GM23338 (cell line): Measurements from ENCODE around the gene RSL1D1. TPM values are rescaled to one million over a fixed set of nuclear protein-coding genes. Genes with fewer than 3 reads are reported as not detected.

ENCODE experiments used
- ATAC-seq: fragments of 200-7000 bp; cut with Tn5 transposase; 3 replicates; pipeline ENCODE4 v1.9.1; 2020
- DNase-seq: peaks from one replicate; pipeline ENCODE4 v3.0.0-alpha.2; 2015; ENCODE audit warnings: low spot score
- H2AFZ ChIP-seq: fragments of 200-600 bp; sonication (generic); 2 replicates; pipeline ENCODE4 v1.8.0; 2016; ENCODE audit warnings: antibody characterized with exemption, mild to moderate bottlenecking, moderate library complexity
- H3F3A ChIP-seq: fragments of 200-600 bp; sonication (generic); replicated peaks from 2 replicates; pipeline ENCODE4 v1.8.0; 2017; ENCODE audit warnings: antibody characterized with exemption, mixed run types, low read depth
- H3K27ac ChIP-seq: fragments of 200-600 bp; sonication (generic); 2 replicates; pipeline ENCODE4 v1.6.1; 2016; ENCODE audit warnings: low read depth
- H3K27me3 ChIP-seq: fragments of 200-600 bp; sonication (generic); 2 replicates; pipeline ENCODE4 v1.8.0; 2016; ENCODE audit warnings: mild to moderate bottlenecking, mixed run types, moderate library complexity; ENCODE audit not compliant: insufficient read depth
- H3K36me3 ChIP-seq: fragments of 200-600 bp; sonication (generic); 2 replicates; pipeline ENCODE4 v1.8.0; 2016; ENCODE audit warnings: mild to moderate bottlenecking; ENCODE audit not compliant: insufficient read depth
- H3K4me1 ChIP-seq: fragments of 200-600 bp; sonication (generic); 2 replicates; pipeline ENCODE4 v1.8.0; 2016; ENCODE audit warnings: mild to moderate bottlenecking, moderate library complexity; ENCODE audit not compliant: insufficient read depth
- H3K4me2 ChIP-seq: fragments of 200-600 bp; sonication (generic); 2 replicates; pipeline ENCODE4 v1.7.1; 2017; ENCODE audit warnings: mixed run types
- H3K4me3 ChIP-seq: fragments of 200-600 bp; sonication (generic); 2 replicates; pipeline ENCODE4 v1.6.1; 2016; ENCODE audit warnings: mixed run types
- H3K79me2 ChIP-seq: fragments of 200-600 bp; sonication (generic); replicated peaks from 2 replicates; pipeline ENCODE4 v1.8.0; 2017; ENCODE audit warnings: mild to moderate bottlenecking; ENCODE audit not compliant: insufficient read depth
- H3K9me2 ChIP-seq: fragments of 200-600 bp; sonication (generic); 2 replicates; pipeline ENCODE4 v1.8.0; 2017; ENCODE audit not compliant: insufficient read depth
- H4K20me1 ChIP-seq: fragments of 200-600 bp; sonication (generic); replicated peaks from 2 replicates; pipeline ENCODE4 v1.8.0; 2017; ENCODE audit warnings: mild to moderate bottlenecking; ENCODE audit not compliant: insufficient read depth
- H3K27ac Mint-ChIP-seq: 2 replicates; pipeline ENCODE4 v1.8.0; 2020; ENCODE audit warnings: inconsistent platforms, mild to moderate bottlenecking, moderate library complexity, mixed read lengths
- H3K27me3 Mint-ChIP-seq: 3 replicates; pipeline ENCODE4 v1.8.0; 2022; ENCODE audit warnings: low read depth, mild to moderate bottlenecking, moderate library complexity, mixed read lengths, inconsistent platforms; ENCODE audit not compliant: insufficient read depth, poor library complexity
- H3K36me3 Mint-ChIP-seq: 3 replicates; pipeline ENCODE4 v1.8.0; 2021; ENCODE audit warnings: low read depth, mild to moderate bottlenecking, inconsistent platforms, moderate library complexity, mixed read lengths
- H3K4me1 Mint-ChIP-seq: 3 replicates; pipeline ENCODE4 v1.8.0; 2020; ENCODE audit warnings: mild to moderate bottlenecking, inconsistent platforms, mixed read lengths
- H3K4me3 Mint-ChIP-seq: 3 replicates; pipeline ENCODE4 v1.8.0; 2021; ENCODE audit warnings: moderate library complexity, mild to moderate bottlenecking, inconsistent platforms, mixed read lengths
- H3K9me3 Mint-ChIP-seq: 3 replicates; pipeline ENCODE4 v1.8.0; 2020; ENCODE audit warnings: moderate library complexity, mild to moderate bottlenecking, inconsistent platforms, mixed read lengths
- CREB1 ChIP-seq: fragments of 250-450 bp; sonication (Bioruptor Pico); IDR thresholded peaks from 2 replicates; pipeline ENCODE4 v1.5.0; 2020; ENCODE audit warnings: low read depth, mild to moderate bottlenecking, moderate library complexity
- EZH2 ChIP-seq: fragments of 200-600 bp; sonication (generic); IDR thresholded peaks from one replicate; pipeline ENCODE4 v1.8.0; 2017; ENCODE audit warnings: antibody characterized with exemption, mild to moderate bottlenecking, low read depth; ENCODE audit not compliant: unreplicated experiment
- EZH2phosphoT487 ChIP-seq: fragments of 200-600 bp; sonication (generic); IDR thresholded peaks from one replicate; pipeline ENCODE4 v1.8.1; 2018; ENCODE audit warnings: antibody characterized with exemption; ENCODE audit not compliant: unreplicated experiment
- JUNB ChIP-seq: IDR thresholded peaks from one replicate; pipeline ENCODE4 v1.6.1; 2016; ENCODE audit warnings: antibody characterized with exemption; ENCODE audit not compliant: unreplicated experiment
- NANOG ChIP-seq: IDR thresholded peaks from 2 replicates; pipeline ENCODE4 v1.6.1; 2016; ENCODE audit warnings: antibody characterized with exemption, borderline replicate concordance
- POLR2AphosphoS5 ChIP-seq: IDR thresholded peaks from 2 replicates; pipeline ENCODE4 v1.6.1; 2016; ENCODE audit warnings: antibody characterized with exemption, low read depth
- STAT1 ChIP-seq: IDR thresholded peaks from one replicate; pipeline ENCODE4 v1.6.1; 2016; ENCODE audit warnings: antibody characterized with exemption; ENCODE audit not compliant: unreplicated experiment
- ZNF114 ChIP-seq: fragments of 250-450 bp; sonication (Bioruptor Pico); IDR thresholded peaks from 2 replicates; pipeline ENCODE4 v1.5.0; 2020; ENCODE audit warnings: mild to moderate bottlenecking, moderate library complexity
- ZNF331 ChIP-seq: fragments of 250-450 bp; sonication (Bioruptor Pico); IDR thresholded peaks from 2 replicates; pipeline ENCODE4 v1.5.0; 2020; ENCODE audit warnings: low read depth, mild to moderate bottlenecking, moderate library complexity
- polyA plus RNA-seq: library from polyadenylated mRNA; unstranded; fragments of >200 nt; fragmentation: Nextera tagmentation; extraction: Ambion mirVana; gene quantifications from 2 replicates; pipeline ENCODE4 v1.2.1, GENCODE V29; 2016
- total RNA-seq: library from RNA; depleted of rRNA; stranded (reverse); fragments of >200 nt; shearing (Covaris generic); gene quantifications from 2 replicates; pipeline ENCODE4 v1.2.3, GENCODE V29; 2014
- TF ChIP-seq, protein P1 (sequence below): fragments of 250-450 bp; sonication (Bioruptor Pico); IDR thresholded peaks from 2 replicates; pipeline ENCODE4 v1.5.0; 2020; ENCODE audit warnings: mild to moderate bottlenecking, moderate library complexity
- TF ChIP-seq, protein P2 (sequence below), 2 experiments: fragments of 200-600 bp in 1 of 2; sonication (generic) in 1 of 2; conservative IDR thresholded peaks; 2 replicates each; pipeline versions ENCODE4 v1.5.1 to v1.6.1; 2016 to 2017; ENCODE audit warnings: antibody characterized with exemption in 2 of 2, low read depth in 2 of 2, mild to moderate bottlenecking in 2 of 2, moderate library complexity in 1 of 2
- TF ChIP-seq, protein P3 (sequence below): IDR thresholded peaks from 2 replicates; pipeline ENCODE4 v1.6.1; 2016; ENCODE audit warnings: antibody characterized with exemption
- TF ChIP-seq, protein P4 (sequence below): IDR thresholded peaks from one replicate; pipeline ENCODE4 v1.6.1; 2018; ENCODE audit warnings: antibody characterized with exemption; ENCODE audit not compliant: unreplicated experiment

RSL1D1 gene
- total and polyA plus RNA-seq, 2 experiments from 2014 or later: 298 to 495 TPM

DNA sequence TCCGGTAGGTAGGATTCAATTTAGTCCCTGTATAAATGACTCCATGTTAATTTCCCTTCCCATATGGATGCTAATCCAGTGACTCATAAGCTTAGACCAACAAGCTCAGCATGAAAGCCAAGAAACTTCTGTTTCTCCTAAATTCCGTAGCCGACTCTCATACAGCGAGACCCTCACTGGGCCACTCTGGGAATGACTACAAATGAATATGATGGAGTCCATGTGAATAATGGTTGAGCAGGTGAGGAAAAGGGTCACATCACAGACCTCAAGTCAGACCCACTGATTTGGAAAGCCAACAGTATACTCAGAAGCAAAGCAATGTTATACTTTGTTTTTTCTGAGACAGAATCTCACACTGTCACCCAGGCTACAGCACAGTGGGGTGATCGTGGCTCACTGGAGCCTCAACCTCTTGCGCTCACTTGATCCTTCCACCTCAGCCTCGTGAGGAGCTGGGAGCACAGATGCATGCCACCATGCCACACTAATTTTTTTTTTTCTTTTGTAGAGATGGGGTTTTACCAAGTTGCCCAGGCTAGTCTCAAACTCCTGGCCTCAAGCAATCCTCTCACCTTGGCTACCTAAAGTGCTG is 14.6 kb downstream of the RSL1D1 start:
- peaks cover 37% of the 10 kb centered on the region for H3F3A ChIP-seq
- H3K9me2 ChIP-seq: no peaks in the 10 kb centered on the region
- H3K27me3 ChIP-seq: no peaks in the 10 kb centered on the region
- H4K20me1 ChIP-seq: peaks cover 14% of the 10 kb centered on the region
- Mint-ChIP-seq H3K27me3 (no peaks in the 10 kb centered on the region), H3K27ac (peak overlapping the region; percentile 79), H3K36me3 (peaks cover 59% of the 10 kb centered on the region), H3K4me3 (no peak overlapping the region), H3K9me3 (no peaks in the 10 kb centered on the region), H3K4me1 (peaks cover 10% of the 10 kb centered on the region; the same call in 2 of the 3 replicates)
- H3K4me3 ChIP-seq: no peak overlapping the region
- H3K4me2 ChIP-seq: no peak overlapping the region
- DNase-seq (peak; percentile 53), ATAC-seq (peak; percentile 34)
- H2AFZ ChIP-seq: no peak overlapping the region
- H3K4me1 ChIP-seq: no peaks in the 10 kb centered on the region
- H3K36me3 ChIP-seq: peaks cover 49% of the 10 kb centered on the region
- 0 out of 2 replicates have a peak, but pooled peaks cover 8% of the 10 kb centered on the region for H3K79me2 ChIP-seq
- TF ChIP-seq NANOG: no peak
- TF ChIP-seq, protein P1, sequence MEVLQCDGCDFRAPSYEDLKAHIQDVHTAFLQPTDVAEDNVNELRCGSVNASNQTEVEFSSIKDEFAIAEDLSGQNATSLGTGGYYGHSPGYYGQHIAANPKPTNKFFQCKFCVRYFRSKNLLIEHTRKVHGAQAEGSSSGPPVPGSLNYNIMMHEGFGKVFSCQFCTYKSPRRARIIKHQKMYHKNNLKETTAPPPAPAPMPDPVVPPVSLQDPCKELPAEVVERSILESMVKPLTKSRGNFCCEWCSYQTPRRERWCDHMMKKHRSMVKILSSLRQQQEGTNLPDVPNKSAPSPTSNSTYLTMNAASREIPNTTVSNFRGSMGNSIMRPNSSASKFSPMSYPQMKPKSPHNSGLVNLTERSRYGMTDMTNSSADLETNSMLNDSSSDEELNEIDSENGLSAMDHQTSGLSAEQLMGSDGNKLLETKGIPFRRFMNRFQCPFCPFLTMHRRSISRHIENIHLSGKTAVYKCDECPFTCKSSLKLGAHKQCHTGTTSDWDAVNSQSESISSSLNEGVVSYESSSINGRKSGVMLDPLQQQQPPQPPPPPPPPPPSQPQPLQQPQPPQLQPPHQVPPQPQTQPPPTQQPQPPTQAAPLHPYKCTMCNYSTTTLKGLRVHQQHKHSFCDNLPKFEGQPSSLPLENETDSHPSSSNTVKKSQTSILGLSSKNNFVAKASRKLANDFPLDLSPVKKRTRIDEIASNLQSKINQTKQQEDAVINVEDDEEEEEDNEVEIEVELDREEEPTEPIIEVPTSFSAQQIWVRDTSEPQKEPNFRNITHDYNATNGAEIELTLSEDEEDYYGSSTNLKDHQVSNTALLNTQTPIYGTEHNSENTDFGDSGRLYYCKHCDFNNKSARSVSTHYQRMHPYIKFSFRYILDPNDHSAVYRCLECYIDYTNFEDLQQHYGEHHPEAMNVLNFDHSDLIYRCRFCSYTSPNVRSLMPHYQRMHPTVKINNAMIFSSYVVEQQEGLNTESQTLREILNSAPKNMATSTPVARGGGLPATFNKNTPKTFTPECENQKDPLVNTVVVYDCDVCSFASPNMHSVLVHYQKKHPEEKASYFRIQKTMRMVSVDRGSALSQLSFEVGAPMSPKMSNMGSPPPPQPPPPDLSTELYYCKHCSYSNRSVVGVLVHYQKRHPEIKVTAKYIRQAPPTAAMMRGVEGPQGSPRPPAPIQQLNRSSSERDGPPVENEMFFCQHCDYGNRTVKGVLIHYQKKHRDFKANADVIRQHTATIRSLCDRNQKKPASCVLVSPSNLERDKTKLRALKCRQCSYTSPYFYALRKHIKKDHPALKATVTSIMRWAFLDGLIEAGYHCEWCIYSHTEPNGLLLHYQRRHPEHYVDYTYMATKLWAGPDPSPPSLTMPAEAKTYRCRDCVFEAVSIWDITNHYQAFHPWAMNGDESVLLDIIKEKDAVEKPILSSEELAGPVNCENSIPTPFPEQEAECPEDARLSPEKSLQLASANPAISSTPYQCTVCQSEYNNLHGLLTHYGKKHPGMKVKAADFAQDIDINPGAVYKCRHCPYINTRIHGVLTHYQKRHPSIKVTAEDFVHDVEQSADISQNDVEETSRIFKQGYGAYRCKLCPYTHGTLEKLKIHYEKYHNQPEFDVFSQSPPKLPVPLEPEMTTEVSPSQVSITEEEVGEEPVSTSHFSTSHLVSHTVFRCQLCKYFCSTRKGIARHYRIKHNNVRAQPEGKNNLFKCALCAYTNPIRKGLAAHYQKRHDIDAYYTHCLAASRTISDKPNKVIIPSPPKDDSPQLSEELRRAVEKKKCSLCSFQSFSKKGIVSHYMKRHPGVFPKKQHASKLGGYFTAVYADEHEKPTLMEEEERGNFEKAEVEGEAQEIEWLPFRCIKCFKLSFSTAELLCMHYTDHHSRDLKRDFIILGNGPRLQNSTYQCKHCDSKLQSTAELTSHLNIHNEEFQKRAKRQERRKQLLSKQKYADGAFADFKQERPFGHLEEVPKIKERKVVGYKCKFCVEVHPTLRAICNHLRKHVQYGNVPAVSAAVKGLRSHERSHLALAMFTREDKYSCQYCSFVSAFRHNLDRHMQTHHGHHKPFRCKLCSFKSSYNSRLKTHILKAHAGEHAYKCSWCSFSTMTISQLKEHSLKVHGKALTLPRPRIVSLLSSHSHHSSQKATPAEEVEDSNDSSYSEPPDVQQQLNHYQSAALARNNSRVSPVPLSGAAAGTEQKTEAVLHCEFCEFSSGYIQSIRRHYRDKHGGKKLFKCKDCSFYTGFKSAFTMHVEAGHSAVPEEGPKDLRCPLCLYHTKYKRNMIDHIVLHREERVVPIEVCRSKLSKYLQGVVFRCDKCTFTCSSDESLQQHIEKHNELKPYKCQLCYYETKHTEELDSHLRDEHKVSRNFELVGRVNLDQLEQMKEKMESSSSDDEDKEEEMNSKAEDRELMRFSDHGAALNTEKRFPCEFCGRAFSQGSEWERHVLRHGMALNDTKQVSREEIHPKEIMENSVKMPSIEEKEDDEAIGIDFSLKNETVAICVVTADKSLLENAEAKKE (CRISPR knock-in tag): no peak
- TF ChIP-seq ZNF331 (CRISPR knock-in tag): no peak
- TF ChIP-seq CREB1 (CRISPR knock-in tag): no peak
- no peak for TF ChIP-seq EZH2phosphoT487
- TF ChIP-seq ZNF114 (CRISPR knock-in tag): no peak
- no peak for TF ChIP-seq EZH2
- TF ChIP-seq, protein P2, sequence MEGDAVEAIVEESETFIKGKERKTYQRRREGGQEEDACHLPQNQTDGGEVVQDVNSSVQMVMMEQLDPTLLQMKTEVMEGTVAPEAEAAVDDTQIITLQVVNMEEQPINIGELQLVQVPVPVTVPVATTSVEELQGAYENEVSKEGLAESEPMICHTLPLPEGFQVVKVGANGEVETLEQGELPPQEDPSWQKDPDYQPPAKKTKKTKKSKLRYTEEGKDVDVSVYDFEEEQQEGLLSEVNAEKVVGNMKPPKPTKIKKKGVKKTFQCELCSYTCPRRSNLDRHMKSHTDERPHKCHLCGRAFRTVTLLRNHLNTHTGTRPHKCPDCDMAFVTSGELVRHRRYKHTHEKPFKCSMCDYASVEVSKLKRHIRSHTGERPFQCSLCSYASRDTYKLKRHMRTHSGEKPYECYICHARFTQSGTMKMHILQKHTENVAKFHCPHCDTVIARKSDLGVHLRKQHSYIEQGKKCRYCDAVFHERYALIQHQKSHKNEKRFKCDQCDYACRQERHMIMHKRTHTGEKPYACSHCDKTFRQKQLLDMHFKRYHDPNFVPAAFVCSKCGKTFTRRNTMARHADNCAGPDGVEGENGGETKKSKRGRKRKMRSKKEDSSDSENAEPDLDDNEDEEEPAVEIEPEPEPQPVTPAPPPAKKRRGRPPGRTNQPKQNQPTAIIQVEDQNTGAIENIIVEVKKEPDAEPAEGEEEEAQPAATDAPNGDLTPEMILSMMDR (conservative IDR thresholded peaks at IDR 0.05; ENCODE audit: low read depth in 2 of 2): no peak
- TF ChIP-seq, protein P3, sequence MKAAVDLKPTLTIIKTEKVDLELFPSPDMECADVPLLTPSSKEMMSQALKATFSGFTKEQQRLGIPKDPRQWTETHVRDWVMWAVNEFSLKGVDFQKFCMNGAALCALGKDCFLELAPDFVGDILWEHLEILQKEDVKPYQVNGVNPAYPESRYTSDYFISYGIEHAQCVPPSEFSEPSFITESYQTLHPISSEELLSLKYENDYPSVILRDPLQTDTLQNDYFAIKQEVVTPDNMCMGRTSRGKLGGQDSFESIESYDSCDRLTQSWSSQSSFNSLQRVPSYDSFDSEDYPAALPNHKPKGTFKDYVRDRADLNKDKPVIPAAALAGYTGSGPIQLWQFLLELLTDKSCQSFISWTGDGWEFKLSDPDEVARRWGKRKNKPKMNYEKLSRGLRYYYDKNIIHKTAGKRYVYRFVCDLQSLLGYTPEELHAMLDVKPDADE: no peak
- TF ChIP-seq STAT1: no peak
- TF ChIP-seq, protein P4, sequence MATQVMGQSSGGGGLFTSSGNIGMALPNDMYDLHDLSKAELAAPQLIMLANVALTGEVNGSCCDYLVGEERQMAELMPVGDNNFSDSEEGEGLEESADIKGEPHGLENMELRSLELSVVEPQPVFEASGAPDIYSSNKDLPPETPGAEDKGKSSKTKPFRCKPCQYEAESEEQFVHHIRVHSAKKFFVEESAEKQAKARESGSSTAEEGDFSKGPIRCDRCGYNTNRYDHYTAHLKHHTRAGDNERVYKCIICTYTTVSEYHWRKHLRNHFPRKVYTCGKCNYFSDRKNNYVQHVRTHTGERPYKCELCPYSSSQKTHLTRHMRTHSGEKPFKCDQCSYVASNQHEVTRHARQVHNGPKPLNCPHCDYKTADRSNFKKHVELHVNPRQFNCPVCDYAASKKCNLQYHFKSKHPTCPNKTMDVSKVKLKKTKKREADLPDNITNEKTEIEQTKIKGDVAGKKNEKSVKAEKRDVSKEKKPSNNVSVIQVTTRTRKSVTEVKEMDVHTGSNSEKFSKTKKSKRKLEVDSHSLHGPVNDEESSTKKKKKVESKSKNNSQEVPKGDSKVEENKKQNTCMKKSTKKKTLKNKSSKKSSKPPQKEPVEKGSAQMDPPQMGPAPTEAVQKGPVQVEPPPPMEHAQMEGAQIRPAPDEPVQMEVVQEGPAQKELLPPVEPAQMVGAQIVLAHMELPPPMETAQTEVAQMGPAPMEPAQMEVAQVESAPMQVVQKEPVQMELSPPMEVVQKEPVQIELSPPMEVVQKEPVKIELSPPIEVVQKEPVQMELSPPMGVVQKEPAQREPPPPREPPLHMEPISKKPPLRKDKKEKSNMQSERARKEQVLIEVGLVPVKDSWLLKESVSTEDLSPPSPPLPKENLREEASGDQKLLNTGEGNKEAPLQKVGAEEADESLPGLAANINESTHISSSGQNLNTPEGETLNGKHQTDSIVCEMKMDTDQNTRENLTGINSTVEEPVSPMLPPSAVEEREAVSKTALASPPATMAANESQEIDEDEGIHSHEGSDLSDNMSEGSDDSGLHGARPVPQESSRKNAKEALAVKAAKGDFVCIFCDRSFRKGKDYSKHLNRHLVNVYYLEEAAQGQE: no peak
- TF ChIP-seq JUNB: no peak
- no peak for TF ChIP-seq POLR2AphosphoS5
- H3K27ac ChIP-seq: peak overlapping the region; percentile 91
